Jurkat, Clone E6-1 (cell line): ENCODE results near the gene PXN.
"Not testable (repeated sequence)": the region's sequence is repeated elsewhere in the genome, so short reads cannot be mapped to it uniquely, and the experiment has no call there.

Source experiments
- DNase-seq: peaks from one replicate; pipeline ENCODE4 v3.0.0-alpha.2; 2011; ENCODE audit warnings: low read depth, low spot score
- H3K4me3 ChIP-seq: 2 replicates; pipeline ENCODE4 v1.5.1; 2011; ENCODE audit warnings: mild to moderate bottlenecking, low read length, control low read depth, moderate library complexity

The PXN gene

DNA sequence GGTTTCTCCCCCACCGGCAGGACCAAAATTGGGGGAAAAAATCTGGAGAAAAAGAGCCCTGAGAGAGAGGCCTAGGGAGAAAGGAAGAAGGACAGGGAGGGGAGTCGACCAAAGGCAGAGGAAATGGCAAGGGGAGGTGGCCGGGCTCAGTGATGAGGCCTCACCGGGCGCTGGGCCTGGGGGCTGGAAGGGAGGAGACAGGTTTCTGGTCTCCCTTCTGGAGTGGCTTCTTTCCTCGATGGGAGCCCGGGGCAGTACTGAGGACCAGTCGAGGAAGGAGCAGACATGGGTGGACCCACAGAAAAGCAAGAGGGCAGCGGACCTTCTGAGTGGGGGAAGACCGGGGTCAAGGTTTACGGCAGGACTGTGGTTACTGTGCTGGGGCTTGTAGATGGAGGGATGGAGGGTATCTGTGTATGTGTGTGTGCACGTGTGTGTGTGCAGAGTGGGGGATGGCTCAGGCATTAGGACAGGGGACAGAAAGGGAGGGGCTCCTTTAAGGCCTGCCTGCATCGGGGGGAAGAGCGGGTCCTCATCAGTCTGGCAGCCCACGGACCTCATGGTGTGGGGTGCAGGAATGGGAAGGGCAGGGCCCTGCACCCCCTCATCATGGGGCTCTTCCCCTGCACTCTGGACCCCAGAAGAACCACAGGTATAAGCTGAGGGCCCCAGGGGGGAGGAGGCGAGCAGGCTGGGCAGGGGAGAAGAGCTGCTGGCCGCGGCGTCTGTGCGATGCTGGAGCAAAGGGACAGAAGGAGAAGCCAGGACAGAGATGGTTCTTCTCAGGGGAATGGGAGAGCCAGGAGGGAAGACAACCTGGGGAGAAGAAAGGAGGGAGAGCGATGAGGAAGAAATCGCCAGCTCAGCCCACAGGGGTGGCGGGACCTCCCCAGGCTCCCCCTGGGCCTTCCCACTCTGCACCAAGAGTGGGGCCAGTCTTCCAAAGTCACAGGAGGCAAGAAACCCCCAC lies 49.5 kb downstream of the PXN start:
- no peak overlapping the region for H3K4me3 ChIP-seq

DNA sequence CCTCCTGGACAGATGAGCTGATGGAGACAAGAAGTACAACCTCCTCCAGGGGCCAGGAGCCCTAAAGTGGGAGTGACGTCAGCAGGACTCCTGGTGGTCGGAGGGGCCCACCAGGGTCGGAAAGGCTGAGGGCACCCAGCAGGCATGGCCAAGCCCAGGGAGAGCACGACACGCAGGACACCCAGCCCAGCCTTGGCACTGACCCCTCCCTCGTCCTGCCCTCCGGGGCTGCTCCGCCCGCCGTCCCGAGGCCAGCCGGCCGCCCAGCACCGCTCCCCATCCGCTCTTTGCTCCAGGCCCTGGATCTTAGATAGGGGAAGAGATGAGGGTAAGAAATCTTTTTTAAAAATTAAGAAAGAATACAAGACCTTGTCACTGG lies 50.2 kb downstream of the PXN start:
- H3K4me3 ChIP-seq: no peak overlapping the region
- DNase-seq: no peak

More for the DNA sequence above, 49.5 kb downstream of the PXN start:
- DNase-seq: no peak

DNA sequence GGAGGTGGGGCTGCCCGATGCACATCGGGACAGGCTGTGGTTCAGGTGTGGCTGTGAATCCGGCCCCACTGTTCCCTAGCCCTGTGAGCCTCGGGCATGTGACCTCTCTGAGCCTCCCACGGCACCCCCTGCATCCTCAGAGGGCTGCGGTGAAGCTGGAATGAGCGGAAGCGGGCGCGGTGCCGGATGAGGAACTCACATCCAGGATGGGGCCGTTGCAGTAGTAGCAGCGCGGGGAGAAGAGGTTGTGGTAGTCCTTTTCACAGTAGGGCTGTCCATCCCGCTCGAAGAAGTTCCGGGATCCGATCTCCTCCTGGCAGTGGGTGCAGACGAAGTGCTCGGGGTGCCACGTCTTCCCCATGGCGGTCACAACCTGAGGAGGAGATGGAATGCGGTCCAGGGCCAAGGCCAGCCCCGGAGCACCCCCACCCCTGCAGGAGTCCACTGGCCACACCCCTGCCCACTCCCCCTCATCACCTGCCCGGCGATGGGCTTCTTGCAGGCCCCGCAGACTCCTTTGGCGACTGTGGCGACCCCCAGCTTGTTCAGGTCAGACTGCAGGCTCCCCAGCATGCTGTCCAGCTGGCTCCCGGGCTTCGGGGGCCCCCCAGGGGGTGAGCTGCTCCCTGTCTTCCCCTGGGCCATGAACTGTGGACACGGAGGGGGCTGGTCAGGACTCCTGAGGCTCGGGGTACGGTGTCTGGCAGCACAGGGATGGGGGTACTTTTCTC lies 50.7 kb downstream of the PXN start:
- DNase-seq: no peak
- H3K4me3 ChIP-seq: no peak overlapping the region

DNA sequence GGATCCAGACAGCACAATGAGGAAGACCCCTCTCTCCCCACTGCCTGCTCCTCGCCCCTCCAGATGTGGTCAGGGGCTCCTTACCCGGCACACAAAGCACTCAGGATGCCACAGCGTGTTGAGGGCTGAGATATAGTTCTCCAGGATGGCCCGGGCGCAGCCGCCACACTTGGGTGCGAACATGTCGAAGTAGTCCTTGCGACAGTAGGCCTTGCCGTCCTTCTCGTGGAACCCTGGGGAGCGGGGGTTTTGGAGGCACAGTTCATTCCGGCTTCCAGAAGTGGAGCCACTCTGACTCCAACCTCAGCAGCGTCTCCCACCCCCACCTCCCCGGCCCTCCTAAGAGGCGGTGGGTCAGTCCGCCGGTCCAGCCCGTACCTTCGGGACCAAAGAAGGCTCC lies 51.8 kb downstream of the PXN start:
- no peak overlapping the region for H3K4me3 ChIP-seq
- no peak for DNase-seq

DNA sequence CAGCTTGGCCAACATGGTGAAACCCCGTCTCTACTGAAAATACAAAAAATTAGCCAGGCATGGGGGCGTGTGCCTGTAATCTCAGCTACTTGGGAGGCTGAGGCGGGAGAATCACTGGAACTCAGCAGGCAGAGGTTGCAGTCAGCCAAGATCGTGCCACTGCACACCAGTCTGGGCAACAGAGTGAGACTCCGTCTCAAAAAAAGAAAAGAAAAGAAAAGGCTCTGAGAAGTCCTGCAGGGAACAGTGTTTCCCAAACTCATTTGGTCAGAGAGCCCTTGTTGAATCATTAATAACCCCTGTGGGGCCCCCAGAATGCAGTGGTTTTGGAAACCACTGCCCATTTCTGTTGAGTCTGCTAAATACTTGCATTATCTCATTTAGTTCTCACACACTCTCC lies 52.3 kb downstream of the PXN start:
- not testable (repeated sequence) for H3K4me3 ChIP-seq

DNA sequence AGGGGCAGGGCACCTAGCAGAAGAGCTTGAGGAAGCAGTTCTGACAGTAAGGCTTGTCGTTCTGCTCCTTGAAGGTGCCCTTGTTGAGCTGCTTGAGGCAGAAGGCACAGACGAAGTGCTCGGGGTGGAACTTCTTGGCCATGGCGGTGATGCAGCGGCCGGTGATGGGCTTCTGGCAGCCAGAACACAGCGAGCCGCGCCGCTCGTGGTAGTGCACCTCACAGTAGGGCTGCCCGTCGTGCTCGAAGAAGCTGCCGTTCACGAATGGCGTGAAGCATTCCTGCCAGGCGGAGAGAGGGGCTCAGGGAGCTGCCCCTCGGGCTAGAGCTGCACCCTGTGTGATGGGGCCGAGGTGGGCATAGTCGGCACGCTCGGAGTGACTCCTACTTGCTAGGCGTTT lies 53.2 kb downstream of the PXN start:
- DNase-seq: no peak
- H3K4me3 ChIP-seq: no peak overlapping the region

More for the DNA sequence above, 52.3 kb downstream of the PXN start:
- not testable (repeated sequence) for DNase-seq

DNA sequence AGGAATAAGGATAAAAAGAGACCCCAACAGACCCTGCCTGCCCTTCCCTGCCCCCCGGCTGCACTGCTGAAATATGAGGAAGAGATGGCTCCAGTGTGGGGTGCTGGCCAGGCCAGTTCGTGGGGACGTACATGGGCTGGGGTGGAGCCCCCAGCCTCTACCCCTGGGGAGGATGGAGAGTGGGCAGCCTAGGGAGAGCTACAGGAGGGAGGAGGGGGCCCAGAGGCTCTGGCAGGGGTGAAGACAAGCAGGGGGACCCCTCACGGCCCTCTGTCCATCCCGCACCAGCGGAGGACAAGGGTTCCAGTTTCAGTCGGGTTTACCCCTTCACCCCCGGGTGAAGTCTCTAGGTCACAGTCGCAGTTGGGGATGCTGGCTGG lies 53.6 kb downstream of the PXN start:
- no peak for DNase-seq
- no peak overlapping the region for H3K4me3 ChIP-seq

DNA sequence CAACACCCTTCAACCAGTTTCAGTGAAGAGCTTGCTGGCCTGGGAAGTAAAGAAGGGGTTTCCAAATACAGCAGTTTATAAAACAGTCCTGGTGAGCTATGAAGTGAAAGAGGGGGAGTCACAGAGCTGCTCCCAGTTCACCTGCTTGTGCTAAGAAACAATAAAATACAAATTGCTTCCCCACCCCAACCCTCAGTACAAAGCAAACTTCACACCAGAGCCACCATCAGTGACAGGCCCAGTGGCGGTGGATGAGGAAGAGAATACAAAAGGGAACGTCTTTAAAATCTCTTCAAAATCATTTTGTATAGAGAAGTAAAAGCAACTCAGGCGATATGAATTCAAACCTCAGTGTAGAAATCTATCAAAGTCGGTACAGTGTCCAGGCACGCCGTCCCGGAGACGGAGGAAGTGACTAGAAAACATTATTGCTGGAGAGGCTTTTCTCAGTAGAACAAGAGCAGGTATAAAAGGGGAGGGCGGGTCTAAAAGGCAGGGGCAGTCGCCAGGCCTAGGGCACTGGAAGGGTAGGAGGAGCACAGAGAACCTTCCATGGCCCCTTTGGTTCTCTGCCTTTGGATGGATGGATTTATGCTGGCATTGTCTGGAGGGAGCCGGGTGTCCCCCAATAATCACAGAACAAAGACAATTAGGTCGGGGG lies 54.2 kb downstream of the PXN start:
- DNase-seq: no peak
- H3K4me3 ChIP-seq: no peak overlapping the region

DNA sequence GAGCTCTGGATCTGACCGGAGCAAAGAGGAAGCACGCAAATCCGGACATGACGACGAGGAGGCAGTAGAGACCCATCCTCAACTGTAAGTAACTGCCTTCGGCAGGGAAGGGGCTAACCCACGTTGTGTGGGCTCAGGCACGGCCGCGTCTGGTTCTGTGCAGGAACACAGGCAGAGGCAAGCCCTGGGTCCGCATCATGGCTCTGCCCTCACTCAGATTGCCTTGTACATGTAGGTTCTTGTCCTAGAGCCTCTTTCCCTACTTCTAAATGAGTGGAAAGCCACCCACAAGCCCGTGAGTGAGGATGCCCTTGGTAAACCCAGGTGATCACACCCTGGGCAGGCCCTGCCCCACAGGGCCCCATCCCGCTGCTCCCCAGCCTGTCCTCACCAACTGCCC lies 55.7 kb downstream of the PXN start:
- no peak for DNase-seq
- no peak overlapping the region for H3K4me3 ChIP-seq

DNA sequence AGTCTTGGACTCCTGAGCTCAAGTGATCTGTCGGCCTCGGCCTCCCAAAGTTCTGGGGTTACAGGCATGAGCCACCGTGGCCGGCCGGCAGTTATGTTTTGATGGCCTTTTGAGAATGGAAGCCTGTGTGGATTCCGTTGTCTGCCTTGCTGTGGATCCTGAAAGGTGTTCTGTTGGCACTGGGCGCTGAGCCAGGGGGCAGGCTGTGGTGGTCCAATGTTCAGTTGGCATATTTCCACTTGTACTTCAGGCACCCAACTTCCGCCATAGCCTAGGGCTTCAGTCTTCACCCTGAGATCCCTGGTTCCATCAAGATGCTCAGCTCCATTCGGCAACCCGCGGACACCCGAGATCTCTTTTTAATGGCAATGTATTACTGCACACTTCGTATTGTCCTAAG lies 58.3 kb downstream of the PXN start:
- no peak overlapping the region for H3K4me3 ChIP-seq
- DNase-seq: no peak

DNA sequence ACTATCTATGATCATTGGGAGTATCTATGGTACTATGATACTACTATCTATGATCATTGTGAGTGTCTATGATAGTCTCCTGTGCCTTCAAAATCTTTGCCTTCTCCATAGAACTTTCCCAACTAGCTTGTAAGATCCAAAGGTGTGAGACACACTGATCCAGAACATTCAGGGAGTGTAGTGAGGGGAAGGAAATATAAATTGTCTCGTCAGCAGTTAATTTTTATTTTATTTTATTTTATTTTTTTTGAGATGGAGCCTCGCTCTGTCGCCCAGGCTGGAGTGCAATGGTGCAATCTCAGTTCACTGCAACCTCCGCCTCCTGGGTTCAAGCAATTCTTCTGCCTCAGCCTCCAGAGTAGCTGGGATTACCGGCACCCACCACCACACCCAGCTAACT lies 58.7 kb downstream of the PXN start:
- DNase-seq, H3K4me3 ChIP-seq: not testable (repeated sequence)

DNA sequence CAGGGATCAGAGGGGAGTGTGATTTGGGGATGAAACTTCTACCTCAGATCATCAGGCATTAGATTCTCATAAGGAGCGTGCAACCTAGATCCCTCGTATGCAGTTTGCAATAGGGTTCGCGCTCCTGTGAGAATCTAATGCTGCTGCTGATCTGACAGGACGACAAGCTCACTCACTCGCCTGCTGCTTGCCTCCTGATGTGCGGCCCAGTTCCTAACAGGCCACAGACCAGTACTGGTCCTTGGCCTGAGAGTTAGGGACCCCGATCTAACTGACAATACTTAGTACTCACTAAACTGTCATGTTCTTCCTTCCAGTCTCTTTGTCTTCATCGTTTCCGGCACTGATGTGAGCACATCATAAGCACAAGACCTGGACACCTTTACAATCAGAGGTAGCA lies 59.3 kb downstream of the PXN start:
- no peak for DNase-seq

DNA sequence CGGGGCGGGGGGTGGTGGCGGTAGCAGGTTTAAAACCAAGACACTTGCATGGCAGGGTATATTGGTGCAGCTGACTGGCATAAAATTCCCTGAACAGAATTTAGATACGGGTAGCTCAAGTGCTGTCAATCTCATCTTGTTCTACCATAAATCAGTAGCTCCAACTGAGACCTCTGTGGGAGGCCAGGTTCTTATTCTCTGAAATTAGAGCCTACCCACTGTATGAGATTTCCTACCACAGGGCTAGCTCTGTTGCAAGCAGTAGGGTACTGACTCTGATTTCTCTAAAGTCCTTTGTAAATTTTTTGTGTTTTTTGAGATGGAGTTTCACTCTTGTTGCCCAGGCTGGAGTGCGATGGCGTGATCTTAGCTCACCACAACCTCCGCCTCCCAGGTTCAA lies 61.4 kb downstream of the PXN start:
- no peak for DNase-seq
- H3K4me3 ChIP-seq: no peak overlapping the region

More for the DNA sequence above, 59.3 kb downstream of the PXN start:
- no peak overlapping the region for H3K4me3 ChIP-seq

DNA sequence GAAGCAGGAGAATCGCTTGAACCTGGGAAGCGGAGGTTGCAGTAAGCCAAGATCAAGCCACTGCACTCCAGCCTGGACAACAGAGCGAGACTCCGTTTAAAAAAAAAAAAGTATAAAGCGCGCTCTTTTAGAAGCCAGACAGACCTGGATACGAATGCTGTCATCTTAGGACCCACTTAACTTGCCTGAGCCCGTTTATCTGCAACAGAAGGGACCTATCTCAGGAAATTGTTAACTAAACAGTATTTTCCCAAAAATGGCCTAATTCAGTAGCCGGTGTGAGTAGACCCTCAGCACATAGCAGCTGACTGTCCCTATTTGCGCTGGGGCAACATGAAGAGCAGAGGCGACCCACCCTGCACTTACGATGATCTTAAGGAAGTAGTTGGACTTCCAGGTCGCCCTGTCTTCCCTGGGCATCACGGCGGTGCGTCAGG lies 65.1 kb downstream of the PXN start:
- no peak for DNase-seq

DNA sequence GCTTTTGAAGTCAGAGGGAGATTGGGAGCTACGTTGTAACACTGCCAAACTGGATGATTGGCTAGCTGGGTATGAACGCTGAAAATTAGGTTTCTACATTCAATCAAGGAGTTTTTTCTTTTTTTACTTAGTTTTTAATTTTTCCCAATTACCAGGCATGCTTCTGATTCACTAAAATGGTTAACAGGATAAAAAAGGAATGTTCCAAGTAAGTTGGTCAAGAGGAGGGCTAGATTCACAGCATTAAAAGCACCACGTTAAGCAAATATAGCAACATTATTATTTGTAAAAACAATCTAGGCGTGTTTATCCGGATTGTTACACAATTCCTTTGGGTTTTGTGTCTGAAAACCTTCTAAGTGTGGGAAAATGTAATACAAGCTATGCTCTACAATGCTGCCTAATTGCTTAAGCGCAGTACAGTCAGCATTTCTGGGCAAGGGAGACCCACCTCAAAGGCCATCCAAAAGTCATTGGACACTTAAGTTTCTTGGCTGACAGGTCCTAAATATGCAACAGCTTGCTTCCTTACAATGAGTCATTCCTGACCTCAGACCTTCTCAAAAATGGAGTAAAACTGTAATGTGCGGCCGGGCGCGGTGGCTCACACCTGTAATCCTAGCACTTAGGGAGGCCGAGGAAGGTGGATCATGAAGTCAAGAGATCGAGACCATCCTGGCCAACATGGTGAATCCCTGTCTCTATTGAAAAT lies 65.8 kb downstream of the PXN start:
- peak overlapping the region; percentile 100 for H3K4me3 ChIP-seq
- DNase-seq: no peak

More for the DNA sequence above, 65.1 kb downstream of the PXN start:
- H3K4me3 ChIP-seq: peak overlapping the region; percentile 100

DNA sequence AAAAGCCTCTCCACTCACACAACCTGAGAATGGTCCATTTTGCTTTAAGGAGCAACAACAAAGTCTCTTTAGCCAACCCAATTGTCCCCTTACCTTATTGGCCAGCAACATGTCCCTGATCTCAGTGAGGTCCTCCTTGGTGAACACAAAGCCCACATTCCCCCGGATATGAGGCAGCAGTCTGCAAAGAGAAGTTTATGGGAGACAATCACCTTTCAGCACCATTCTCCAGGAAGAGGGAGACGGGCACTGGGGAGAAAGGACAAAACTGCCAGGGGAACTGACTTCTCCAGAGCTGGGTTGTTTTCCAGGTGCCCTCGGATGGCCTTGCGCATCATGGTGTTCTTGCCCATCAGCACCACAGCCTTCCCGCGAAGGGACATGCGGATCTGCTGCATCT lies 66.5 kb downstream of the PXN start:
- H3K4me3 ChIP-seq: peak overlapping the region; percentile 100
- DNase-seq: no peak

DNA sequence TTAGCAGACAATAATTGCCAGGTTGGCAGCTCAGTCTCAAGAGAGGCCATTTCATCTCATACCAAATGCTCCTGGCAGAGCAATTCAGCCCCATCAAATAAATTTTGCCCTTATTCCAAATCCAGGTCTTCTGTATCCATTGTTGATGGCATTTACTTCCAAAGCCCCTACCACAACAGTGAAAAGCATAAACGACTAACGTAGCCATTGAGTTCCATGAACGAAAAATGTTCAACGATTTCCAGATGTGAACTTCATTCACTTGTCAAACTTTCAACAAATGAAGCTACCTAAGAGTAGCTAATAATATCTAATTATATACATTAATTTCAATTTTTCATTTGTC lies 68.0 kb downstream of the PXN start:
- H3K4me3 ChIP-seq: no peak overlapping the region

DNA sequence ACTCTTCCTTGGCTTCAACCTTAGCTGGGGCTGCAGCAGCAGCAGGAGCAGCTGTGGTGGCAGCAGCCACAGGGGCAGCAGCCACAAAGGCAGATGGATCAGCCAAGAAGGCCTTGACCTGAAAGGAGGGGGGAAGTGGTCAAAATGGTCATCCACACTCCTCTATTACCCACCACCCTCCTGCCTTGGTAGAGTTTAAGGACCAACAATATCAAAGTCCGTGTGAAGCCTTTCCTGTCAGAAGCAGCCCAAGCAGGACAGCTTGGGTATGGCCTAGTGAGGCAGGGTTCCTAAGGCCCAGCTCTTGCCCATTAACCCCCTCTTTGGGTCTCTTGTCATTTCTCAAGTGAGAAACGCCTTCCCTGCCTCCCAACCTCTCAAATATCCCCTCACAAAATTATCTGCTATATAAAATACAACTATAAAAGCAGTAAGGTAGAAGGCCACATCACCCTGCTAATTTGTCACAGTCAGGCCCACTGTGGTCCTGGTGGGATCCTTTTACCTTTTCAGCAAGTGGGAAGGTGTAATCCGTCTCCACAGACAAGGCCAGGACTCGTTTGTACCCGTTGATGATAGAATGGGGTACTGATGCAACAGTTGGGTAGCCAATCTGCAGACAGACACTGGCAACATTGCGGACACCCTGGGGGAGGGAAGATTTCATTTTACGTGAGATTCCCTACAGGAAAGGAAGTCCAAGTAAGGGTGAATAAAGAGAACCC lies 68.6 kb downstream of the PXN start:
- DNase-seq, H3K4me3 ChIP-seq: not testable (repeated sequence)

More for the DNA sequence above, 68.0 kb downstream of the PXN start:
- no peak for DNase-seq

DNA sequence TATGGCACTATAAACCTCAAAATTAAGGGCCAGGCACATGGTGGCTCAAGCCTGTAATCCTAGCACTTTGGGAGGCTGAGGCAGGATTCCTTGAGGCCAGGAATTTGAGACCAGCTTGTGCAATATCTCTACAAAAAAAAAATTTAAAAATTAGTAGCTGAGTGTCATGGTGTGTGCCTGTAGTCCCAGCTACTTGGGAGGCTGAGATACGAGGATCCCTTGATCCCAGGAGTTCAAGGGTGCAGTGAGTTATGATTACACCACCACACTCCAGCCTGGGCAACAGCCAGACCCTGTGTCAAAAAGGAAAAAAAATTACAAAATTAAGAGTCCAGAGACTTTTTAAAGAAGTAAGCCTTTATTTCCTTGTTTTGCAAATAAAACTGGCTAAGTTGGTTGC lies 69.2 kb downstream of the PXN start:
- no peak overlapping the region for H3K4me3 ChIP-seq
- no peak for DNase-seq
